Gastroesophageal sphincter (tissue), 3 donors: ENCODE measurements around the gene TIGAR.

Source experiments
- POLR2A ChIP-seq, 2 donors: fragments of 450-650 bp; IDR thresholded peaks; one replicate each; pipeline ENCODE4 v1.6.1; 2017; ENCODE audit warnings: antibody characterized with exemption in 2 of 2, mild to moderate bottlenecking in 2 of 2, moderate library complexity in 1 of 2
- TF ChIP-seq, protein P1 (sequence below), 4 experiments: fragments of 200-600 bp in 2 of 4; fragments of 450-650 bp in 2 of 4; sonication (generic) in 1 of 4; IDR thresholded peaks; one replicate each; pipeline ENCODE4 v1.5.1; 2017 to 2019; ENCODE audit warnings: antibody characterized with exemption in 4 of 4, mild to moderate bottlenecking in 2 of 4, moderate library complexity in 2 of 4

DNA sequence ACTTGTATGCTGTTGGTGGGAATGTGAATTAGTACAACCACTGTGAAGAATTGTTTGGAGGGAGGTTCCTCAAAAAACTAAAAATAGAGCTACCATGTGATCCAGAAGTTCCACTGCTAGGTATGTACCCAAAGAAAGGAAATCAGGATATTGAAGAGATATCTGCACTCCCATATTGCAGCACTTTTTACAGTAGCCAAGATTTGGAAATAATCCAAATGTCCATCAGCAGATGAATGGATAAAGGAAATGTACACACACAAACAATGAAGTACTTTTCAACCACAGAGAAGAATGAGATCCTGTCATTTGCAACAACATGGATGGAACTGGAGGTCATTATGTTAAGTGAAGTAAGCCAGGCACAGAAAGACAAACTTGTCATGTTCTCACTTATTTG lies 25.9 kb downstream of the TIGAR start:
- TF ChIP-seq POLR2A (IDR thresholded peaks at IDR 0.05) = no peak
- TF ChIP-seq, protein P1, sequence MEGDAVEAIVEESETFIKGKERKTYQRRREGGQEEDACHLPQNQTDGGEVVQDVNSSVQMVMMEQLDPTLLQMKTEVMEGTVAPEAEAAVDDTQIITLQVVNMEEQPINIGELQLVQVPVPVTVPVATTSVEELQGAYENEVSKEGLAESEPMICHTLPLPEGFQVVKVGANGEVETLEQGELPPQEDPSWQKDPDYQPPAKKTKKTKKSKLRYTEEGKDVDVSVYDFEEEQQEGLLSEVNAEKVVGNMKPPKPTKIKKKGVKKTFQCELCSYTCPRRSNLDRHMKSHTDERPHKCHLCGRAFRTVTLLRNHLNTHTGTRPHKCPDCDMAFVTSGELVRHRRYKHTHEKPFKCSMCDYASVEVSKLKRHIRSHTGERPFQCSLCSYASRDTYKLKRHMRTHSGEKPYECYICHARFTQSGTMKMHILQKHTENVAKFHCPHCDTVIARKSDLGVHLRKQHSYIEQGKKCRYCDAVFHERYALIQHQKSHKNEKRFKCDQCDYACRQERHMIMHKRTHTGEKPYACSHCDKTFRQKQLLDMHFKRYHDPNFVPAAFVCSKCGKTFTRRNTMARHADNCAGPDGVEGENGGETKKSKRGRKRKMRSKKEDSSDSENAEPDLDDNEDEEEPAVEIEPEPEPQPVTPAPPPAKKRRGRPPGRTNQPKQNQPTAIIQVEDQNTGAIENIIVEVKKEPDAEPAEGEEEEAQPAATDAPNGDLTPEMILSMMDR (IDR thresholded peaks at IDR 0.05) = no peak
